Measurements from ENCODE around the gene ADAP1.

The ADAP1 gene

GRCh38 chr7:891291-891690 lies 63.2 kb downstream of the ADAP1 start:
- no peak overlapping the region for H2AFZ ChIP-seq (ENCODE audit: low read length)
- H3K27me3 ChIP-seq (ENCODE audit: insufficient read depth, low read length, poor library complexity, severe bottlenecking), result no peaks in the 10 kb centered on the region
- H3K36me3 ChIP-seq (ENCODE audit: insufficient read depth, low read length), result peaks cover 91% of the 10 kb centered on the region; the same call in 1 of the 2 replicates
- no peak overlapping the region for H3K4me3 ChIP-seq (ENCODE audit: low read length, poor library complexity, severe bottlenecking)
- no peak overlapping the region for H3K4me2 ChIP-seq (ENCODE audit: low read depth, low read length, poor library complexity, severe bottlenecking)
- H3K9me2 ChIP-seq (replicated peaks; ENCODE audit: low read depth, low read length), result no peaks in the 10 kb centered on the region
- no peaks in the 10 kb centered on the region for H3K9me3 ChIP-seq (ENCODE audit: insufficient read depth, low read depth, low read length)
- H3F3A ChIP-seq (ENCODE audit: low read depth), result no peaks in the 10 kb centered on the region
- H4K20me1 ChIP-seq (ENCODE audit: insufficient read depth, low read length, poor library complexity, severe bottlenecking), result peaks cover 2% of the 10 kb centered on the region
- no peak for TF ChIP-seq EZH2phosphoT487 (IDR thresholded peaks at IDR 0.05; ENCODE audit: borderline replicate concordance)
- TF ChIP-seq CTCF (conservative IDR thresholded peaks at IDR 0.05; ENCODE audit: low read length), result no peak
- H3K9ac ChIP-seq (ENCODE audit: low read depth, low read length, poor library complexity, severe bottlenecking), result no peak overlapping the region
- peaks cover 7% of the 10 kb centered on the region; the same call in 1 of the 2 replicates for H3K79me2 ChIP-seq (ENCODE audit: insufficient read depth, low read length)
- no peaks in the 10 kb centered on the region for H3K4me1 ChIP-seq (ENCODE audit: insufficient read depth, low read length, poor library complexity, severe bottlenecking)

GRCh38 chr7:890868-891267 lies 63.6 kb downstream of the ADAP1 start:
- H3K79me2 ChIP-seq (ENCODE audit: insufficient read depth, low read length), result peaks cover 11% of the 10 kb centered on the region; the same call in 1 of the 2 replicates
- no peak overlapping the region for H2AFZ ChIP-seq (ENCODE audit: low read length)
- H3K36me3 ChIP-seq (ENCODE audit: insufficient read depth, low read length), result peaks cover 86% of the 10 kb centered on the region; the same call in 1 of the 2 replicates
- H3K4me2 ChIP-seq (ENCODE audit: low read depth, low read length, poor library complexity, severe bottlenecking), result no peak overlapping the region
- no peak overlapping the region for H3K4me3 ChIP-seq (ENCODE audit: low read length, poor library complexity, severe bottlenecking)
- peaks cover 4% of the 10 kb centered on the region for H4K20me1 ChIP-seq (ENCODE audit: insufficient read depth, low read length, poor library complexity, severe bottlenecking)
- TF ChIP-seq EZH2phosphoT487 (IDR thresholded peaks at IDR 0.05; ENCODE audit: borderline replicate concordance), result no peak
- no peak for TF ChIP-seq CTCF (conservative IDR thresholded peaks at IDR 0.05; ENCODE audit: low read length)
- H3K9me2 ChIP-seq (replicated peaks; ENCODE audit: low read depth, low read length), result no peaks in the 10 kb centered on the region
- H3K9me3 ChIP-seq (ENCODE audit: insufficient read depth, low read depth, low read length), result no peaks in the 10 kb centered on the region
- H3F3A ChIP-seq (ENCODE audit: low read depth), result no peaks in the 10 kb centered on the region
- no peaks in the 10 kb centered on the region for H3K4me1 ChIP-seq (ENCODE audit: insufficient read depth, low read length, poor library complexity, severe bottlenecking)
- H3K9ac ChIP-seq (ENCODE audit: low read depth, low read length, poor library complexity, severe bottlenecking), result no peak overlapping the region
- H3K27me3 ChIP-seq (ENCODE audit: insufficient read depth, low read length, poor library complexity, severe bottlenecking), result no peaks in the 10 kb centered on the region

GRCh38 chr7:889391-889790 lies 65.1 kb downstream of the ADAP1 start:
- H3F3A ChIP-seq (ENCODE audit: low read depth), result no peaks in the 10 kb centered on the region
- TF ChIP-seq EZH2phosphoT487 (IDR thresholded peaks at IDR 0.05; ENCODE audit: borderline replicate concordance) (no peak), CTCF (conservative IDR thresholded peaks at IDR 0.05; ENCODE audit: low read length) (no peak)
- no peak overlapping the region for H3K9ac ChIP-seq (ENCODE audit: low read depth, low read length, poor library complexity, severe bottlenecking)
- no peak overlapping the region for H3K4me3 ChIP-seq (ENCODE audit: low read length, poor library complexity, severe bottlenecking)
- peaks cover 72% of the 10 kb centered on the region; the same call in 1 of the 2 replicates for H3K36me3 ChIP-seq (ENCODE audit: insufficient read depth, low read length)
- H3K79me2 ChIP-seq (ENCODE audit: insufficient read depth, low read length), result peaks cover 25% of the 10 kb centered on the region
- no peaks in the 10 kb centered on the region for H3K9me3 ChIP-seq (ENCODE audit: insufficient read depth, low read depth, low read length)
- H3K4me1 ChIP-seq (ENCODE audit: insufficient read depth, low read length, poor library complexity, severe bottlenecking), result no peaks in the 10 kb centered on the region
- H3K9me2 ChIP-seq (replicated peaks; ENCODE audit: low read depth, low read length), result no peaks in the 10 kb centered on the region
- no peaks in the 10 kb centered on the region for H3K27me3 ChIP-seq (ENCODE audit: insufficient read depth, low read length, poor library complexity, severe bottlenecking)
- H3K4me2 ChIP-seq (ENCODE audit: low read depth, low read length, poor library complexity, severe bottlenecking), result no peak overlapping the region
- H4K20me1 ChIP-seq (ENCODE audit: insufficient read depth, low read length, poor library complexity, severe bottlenecking), result peaks cover 4% of the 10 kb centered on the region
- H2AFZ ChIP-seq (ENCODE audit: low read length), result no peak overlapping the region

Measured in Loucy (cell line).